ENCODE data around the gene NMNAT1. TPM values are rescaled to one million over a fixed set of nuclear protein-coding genes. Genes with fewer than 3 reads are reported as not detected.

NMNAT1 gene
- 20.8 TPM for total RNA-seq
- long read RNA-seq, transcript NMNAT1-201 (5 exons, 3,781 nt): major isoform, 30 of 39 reads
- long read RNA-seq, partial matches to known transcripts: 3 of 39 reads
- long read RNA-seq, other reads (novel, unspliced or antisense): 6 of 39 reads

- ATAC-seq: peak; percentile 99
- peak; percentile 95 for DNase-seq
- intact Hi-C loops (cut with micrococcal nuclease): no loop called here
Measured at GRCh38 chr1:9942939-9943788, at the start of gene NMNAT1, which contains the start of gene LZIC. Gene NMNAT1 (plus strand): TSS chr1:9943475. CDS start chr1:9972074, 28,599 bp downstream. Gene LZIC (minus strand): TSS chr1:9943391. CDS start chr1:9936619, 6,772 bp downstream.

- intact Hi-C loops (cut with micrococcal nuclease): no loop called here
- no peak for DNase-seq
- ATAC-seq: no peak
Measured at GRCh38 chr1:9894115-9894514, 49.2 kb upstream of the NMNAT1 start.

- DNase-seq: peak; percentile 82
Measured at GRCh38 chr1:9900142-9901043, 42.9 kb upstream of the NMNAT1 start.

GRCh38 chr1:9901148-9902059, 41.9 kb upstream of the NMNAT1 start:
- peak; percentile 85 for ATAC-seq
- intact Hi-C loops (cut with micrococcal nuclease): no loop called here
- DNase-seq: peak; percentile 85

More at GRCh38 chr1:9900142-9901043, 42.9 kb upstream of the NMNAT1 start:
- peak; percentile 86 for ATAC-seq
- intact Hi-C loops (cut with micrococcal nuclease): no loop called here

GRCh38 chr1:9902060-9902452, 41.2 kb upstream of the NMNAT1 start:
- intact Hi-C loops (cut with micrococcal nuclease): no loop called here
- ATAC-seq (peak; percentile 7), DNase-seq (no peak)

- ATAC-seq (no peak), DNase-seq (no peak)
- intact Hi-C loops (cut with micrococcal nuclease): no loop called here
Measured at GRCh38 chr1:9903801-9904527, 39.3 kb upstream of the NMNAT1 start.

- DNase-seq (no peak), ATAC-seq (no peak)
- intact Hi-C loops (cut with micrococcal nuclease): no loop called here
Measured at GRCh38 chr1:9904596-9904995, 38.7 kb upstream of the NMNAT1 start.

- ATAC-seq: no peak
- intact Hi-C loops (cut with micrococcal nuclease): no loop called here
Measured at GRCh38 chr1:9905010-9905409, 38.3 kb upstream of the NMNAT1 start.

GRCh38 chr1:9906466-9906865, 36.8 kb upstream of the NMNAT1 start:
- intact Hi-C loops (cut with micrococcal nuclease): no loop called here
- DNase-seq (no peak), ATAC-seq (no peak)

More at GRCh38 chr1:9905010-9905409, 38.3 kb upstream of the NMNAT1 start:
- DNase-seq: no peak

- ATAC-seq (no peak), DNase-seq (no peak)
- intact Hi-C loops (cut with micrococcal nuclease): no loop called here
Measured at GRCh38 chr1:9907441-9907840, 35.8 kb upstream of the NMNAT1 start.

- ATAC-seq: no peak
- DNase-seq: no peak
- intact Hi-C loops (cut with micrococcal nuclease): no loop called here
Measured at GRCh38 chr1:9908871-9909233, 34.4 kb upstream of the NMNAT1 start.

- DNase-seq (peak; percentile 60), ATAC-seq (no peak)
- intact Hi-C loops (cut with micrococcal nuclease): no loop called here
Measured at GRCh38 chr1:9909234-9910046, 33.8 kb upstream of the NMNAT1 start.

- ATAC-seq (no peak), DNase-seq (no peak)
- intact Hi-C loops (cut with micrococcal nuclease): no loop called here
Measured at GRCh38 chr1:9910076-9910422, 33.2 kb upstream of the NMNAT1 start, which contains the start of gene CTNNBIP1. Gene CTNNBIP1 (minus strand): TSS chr1:9910269. CDS start chr1:9872064, 38,205 bp downstream.

- DNase-seq: peak; percentile 100
- ATAC-seq: peak; percentile 96
- intact Hi-C loops (cut with micrococcal nuclease): no loop called here
Measured at GRCh38 chr1:9910423-9911178, 32.7 kb upstream of the NMNAT1 start.

- intact Hi-C loops (cut with micrococcal nuclease): no loop called here
- DNase-seq: no peak
- no peak for ATAC-seq
Measured at GRCh38 chr1:9912264-9912936, 30.9 kb upstream of the NMNAT1 start.

- ATAC-seq (no peak), DNase-seq (no peak)
- intact Hi-C loops (cut with micrococcal nuclease): no loop called here
Measured at GRCh38 chr1:9914610-9914937, 28.7 kb upstream of the NMNAT1 start.

Measured in left ventricle myocardium superior (tissue), 1 donor.